Epithelial cell of proximal tubule (primary cell): Measurements from ENCODE around the gene EPB41L1. TPM values are rescaled to one million over a fixed set of nuclear protein-coding genes. Genes with fewer than 3 reads are reported as not detected.

ENCODE experiments used
- DNase-seq: peaks from one replicate; pipeline ENCODE4 v3.0.0-alpha.2; 2011; ENCODE audit warnings: low read depth
- H3K4me3 ChIP-seq: 2 replicates; pipeline ENCODE4 v1.5.1; 2011; ENCODE audit warnings: low read depth, mild to moderate bottlenecking, low read length
- CTCF ChIP-seq: conservative IDR thresholded peaks from 2 replicates; pipeline ENCODE4 v1.5.1; 2012; ENCODE audit warnings: low read depth, mild to moderate bottlenecking, low read length
- total RNA-seq: library from RNA; depleted of rRNA; stranded (reverse); fragments of >200 nt; gene quantifications from 2 replicates; pipeline ENCODE4 v1.2.3, GENCODE V29; 2015

Gene EPB41L1
- total RNA-seq, 1 donor from 2014 or later = 17.4 TPM

GRCh38 chr20:36117638-36118037, 36.9 kb upstream of the EPB41L1 start:
- H3K4me3 ChIP-seq = no peak overlapping the region
- no peak for TF ChIP-seq CTCF
- no peak for DNase-seq

- no peak overlapping the region for H3K4me3 ChIP-seq
- no peak for TF ChIP-seq CTCF
- DNase-seq = no peak
These were observed 36.2 kb upstream of the EPB41L1 start for GRCh38 chr20:36118371-36118770.

GRCh38 chr20:36119537-36119936, 35.0 kb upstream of the EPB41L1 start:
- no peak overlapping the region for H3K4me3 ChIP-seq
- no peak for TF ChIP-seq CTCF
- no peak for DNase-seq

- no peak for DNase-seq
- no peak overlapping the region for H3K4me3 ChIP-seq
- TF ChIP-seq CTCF = no peak
These were observed 34.3 kb upstream of the EPB41L1 start for GRCh38 chr20:36120241-36120640.

GRCh38 chr20:36120991-36121390, 33.5 kb upstream of the EPB41L1 start:
- no peak for TF ChIP-seq CTCF

GRCh38 chr20:36121981-36122930, 32.3 kb upstream of the EPB41L1 start:
- DNase-seq = no peak
- no peak for TF ChIP-seq CTCF
- H3K4me3 ChIP-seq = no peak overlapping the region

More at GRCh38 chr20:36120991-36121390, 33.5 kb upstream of the EPB41L1 start:
- H3K4me3 ChIP-seq = no peak overlapping the region
- DNase-seq = no peak

- H3K4me3 ChIP-seq = no peak overlapping the region
- no peak for TF ChIP-seq CTCF
- DNase-seq = no peak
These were observed 31.6 kb upstream of the EPB41L1 start for GRCh38 chr20:36122931-36123288.
